Glomerular visceral epithelial cell (primary cell): ENCODE results near the gene TMEM271.
"Not testable (repeated sequence)": the region's sequence is repeated elsewhere in the genome, so short reads cannot be mapped to it uniquely, and the experiment has no call there.

Experiments used
- DNase-seq: peaks from one replicate; pipeline ENCODE4 v3.0.0-alpha.2; 2016; ENCODE audit errors: extremely low spot score

The TMEM271 gene

DNA sequence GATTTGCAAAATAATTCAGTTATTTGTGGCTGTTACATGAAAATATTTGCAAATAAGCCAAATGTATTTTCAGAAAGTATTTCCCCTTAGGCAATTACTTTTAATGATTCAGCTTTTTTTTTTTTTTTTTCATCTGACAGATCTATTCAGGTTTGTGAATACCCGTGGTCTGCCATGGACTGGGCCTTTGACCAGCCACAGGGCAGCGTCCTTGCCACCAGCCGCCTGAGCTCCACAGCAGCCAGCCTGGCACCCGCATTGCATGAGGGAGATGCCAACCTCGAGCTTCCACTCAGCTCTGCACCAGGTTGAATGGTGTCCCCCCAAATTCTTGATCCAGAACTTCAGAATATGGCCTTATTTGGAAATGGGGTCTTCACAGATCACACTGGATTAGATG, 14.7 kb downstream of the TMEM271 start:
- no peak for DNase-seq

DNA sequence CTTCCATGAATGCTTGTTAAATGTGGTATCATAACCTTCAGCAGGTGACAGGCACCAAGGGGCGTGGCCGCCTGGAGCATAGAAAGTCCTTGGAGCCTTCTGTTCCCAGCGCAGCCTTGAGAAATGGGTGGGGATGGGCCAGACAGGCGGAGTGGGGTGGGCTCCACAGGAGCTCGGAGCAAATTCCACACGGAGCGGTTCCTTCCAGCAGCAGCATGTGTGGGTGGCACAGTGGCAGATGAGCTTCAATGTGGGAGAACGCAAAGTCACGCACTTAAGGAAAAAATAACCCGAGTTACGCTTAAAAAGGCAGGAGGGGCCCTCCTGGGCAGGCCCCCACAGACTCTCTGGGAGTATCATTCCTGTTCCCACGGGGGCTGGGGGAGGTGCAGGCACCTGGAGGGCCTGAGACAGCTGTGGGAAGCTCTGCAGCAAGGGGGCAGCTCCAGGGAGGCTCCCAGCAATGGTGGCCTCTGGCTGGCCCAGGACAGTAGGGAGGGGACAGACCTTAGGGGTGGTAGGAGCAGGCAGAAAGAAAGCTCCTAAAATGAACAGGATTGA, 15.3 kb downstream of the TMEM271 start:
- DNase-seq = no peak

DNA sequence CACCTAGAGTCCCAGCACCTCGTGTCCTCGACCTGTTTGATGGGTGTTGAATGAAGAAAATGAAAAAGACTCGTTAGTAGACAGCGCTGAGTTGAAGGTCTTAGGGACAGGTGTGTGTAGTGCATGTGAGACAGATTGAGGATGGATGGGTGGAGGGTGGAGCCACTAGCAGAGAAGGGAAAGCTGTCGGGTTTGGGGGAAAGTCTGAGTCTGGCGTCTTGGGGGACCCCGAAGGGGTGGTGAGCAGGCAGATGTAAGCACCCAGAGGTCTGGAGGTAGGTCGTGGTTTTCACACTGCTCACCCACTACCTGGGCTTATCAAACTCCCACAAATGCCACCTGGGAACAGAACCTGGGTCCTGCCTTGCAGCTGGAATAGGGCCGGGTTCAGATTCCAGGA, 16.0 kb downstream of the TMEM271 start:
- no peak for DNase-seq

DNA sequence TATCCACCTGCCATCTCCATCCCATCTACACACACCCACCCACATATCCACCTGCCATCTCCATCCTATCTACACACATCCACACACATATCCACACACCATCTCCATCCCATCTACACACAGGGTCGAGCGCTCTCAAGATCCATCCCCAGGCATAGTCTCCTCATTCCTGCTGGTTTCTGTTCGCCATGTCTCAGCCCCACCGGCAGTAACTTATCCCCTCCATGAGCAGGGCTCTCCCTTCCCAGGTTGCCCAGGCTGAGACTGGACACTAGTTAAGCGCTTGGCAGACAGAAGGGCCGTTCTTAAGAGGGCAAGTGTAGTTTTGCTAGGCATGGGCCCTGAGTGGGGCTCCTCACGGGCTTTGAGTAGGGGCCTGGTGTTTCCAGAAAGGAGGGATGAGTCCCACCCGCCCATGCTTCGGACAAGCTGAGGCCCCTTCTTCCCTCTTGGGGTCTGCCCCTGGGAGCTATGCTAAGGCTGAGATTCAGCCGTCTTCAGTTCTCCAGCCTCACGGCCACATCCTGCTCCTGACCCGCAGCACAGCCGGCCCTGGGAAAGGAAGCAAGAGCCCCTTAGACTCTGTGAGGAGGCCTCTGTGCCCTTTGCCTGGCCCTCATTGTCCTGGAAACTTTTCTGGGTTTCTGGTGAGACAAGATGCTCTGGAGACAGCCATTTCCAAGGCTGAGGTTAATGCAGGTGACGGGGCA, 20.4 kb downstream of the TMEM271 start:
- DNase-seq = no peak

DNA sequence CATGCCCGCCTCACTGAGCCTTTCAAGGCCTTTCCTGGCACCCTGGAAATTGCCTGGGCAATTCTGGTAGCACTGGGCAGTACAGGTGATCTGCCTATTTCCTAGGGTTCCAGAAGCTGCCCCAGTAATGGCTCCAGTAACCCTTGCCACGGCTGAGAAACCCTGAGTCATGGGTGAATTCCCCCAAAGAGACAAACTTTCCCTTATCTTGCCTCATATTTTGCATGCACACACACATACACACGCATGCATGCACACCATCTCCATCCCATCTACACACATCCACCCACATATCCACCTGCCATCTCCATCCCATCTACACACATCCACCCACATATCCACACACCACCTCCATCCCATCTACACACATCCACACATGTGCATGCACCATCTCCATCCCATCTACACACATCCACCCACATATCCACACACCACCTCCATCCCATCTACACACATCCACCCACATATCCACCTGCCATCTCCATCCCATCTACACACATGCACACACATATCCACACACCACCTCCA, 21.2 kb downstream of the TMEM271 start:
- DNase-seq = not testable (repeated sequence)

DNA sequence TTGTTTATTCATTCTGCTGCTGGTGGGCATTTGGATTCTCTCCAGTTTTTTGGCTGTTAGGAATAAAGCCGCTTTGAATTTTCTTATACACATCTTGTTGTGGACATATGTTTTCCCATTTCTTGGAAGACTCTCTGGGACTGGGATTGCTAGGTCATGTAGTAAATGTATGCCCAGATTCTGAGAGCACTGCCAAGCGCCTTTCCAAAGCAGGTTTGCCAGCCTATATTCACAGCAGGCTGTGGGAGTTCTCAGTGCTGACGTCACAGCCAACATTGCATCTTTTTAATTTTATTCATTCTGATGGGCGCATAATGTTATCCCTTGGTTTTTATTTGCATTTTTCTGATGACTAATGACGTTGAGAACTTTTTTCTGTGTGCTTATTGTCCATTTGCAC, 24.1 kb downstream of the TMEM271 start:
- DNase-seq = no peak

DNA sequence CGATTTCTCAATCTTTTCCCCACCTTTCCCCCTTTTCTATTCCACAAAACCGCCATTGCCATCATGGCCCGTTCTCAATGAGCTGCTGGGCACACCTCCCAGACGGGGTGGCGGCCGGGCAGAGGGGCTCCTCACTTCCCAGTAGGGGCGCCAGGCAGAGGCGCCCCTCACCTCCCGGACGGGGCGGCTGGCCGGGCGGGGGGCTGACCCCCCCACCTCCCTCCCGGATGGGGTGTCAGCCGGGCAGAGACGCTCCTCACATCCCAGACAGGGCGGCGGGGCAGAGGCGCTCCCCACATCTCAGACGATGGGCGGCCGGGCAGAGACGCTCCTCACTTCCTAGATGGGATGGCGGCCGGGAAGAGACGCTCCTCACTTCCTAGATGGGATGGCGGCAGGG, 25.8 kb downstream of the TMEM271 start:
- DNase-seq = not testable (repeated sequence)

DNA sequence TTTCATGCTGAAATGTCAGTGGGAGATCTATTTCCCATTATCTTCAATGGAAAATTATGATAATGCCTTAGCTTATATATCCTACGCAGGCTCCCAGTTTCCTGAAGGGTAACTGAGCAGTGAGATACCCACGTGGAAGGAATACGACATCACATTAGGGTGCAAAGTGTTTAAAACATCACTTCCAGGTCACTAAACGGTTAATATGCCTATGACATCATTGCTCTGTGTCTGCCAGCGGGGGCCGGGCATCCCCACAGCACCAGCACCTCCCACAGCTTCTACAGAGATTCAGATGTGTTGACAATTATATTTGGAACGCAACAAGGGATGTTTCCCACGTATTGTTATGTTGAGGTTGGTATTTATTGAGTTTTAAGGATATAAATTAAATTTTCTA, 27.1 kb downstream of the TMEM271 start:
- no peak for DNase-seq

DNA sequence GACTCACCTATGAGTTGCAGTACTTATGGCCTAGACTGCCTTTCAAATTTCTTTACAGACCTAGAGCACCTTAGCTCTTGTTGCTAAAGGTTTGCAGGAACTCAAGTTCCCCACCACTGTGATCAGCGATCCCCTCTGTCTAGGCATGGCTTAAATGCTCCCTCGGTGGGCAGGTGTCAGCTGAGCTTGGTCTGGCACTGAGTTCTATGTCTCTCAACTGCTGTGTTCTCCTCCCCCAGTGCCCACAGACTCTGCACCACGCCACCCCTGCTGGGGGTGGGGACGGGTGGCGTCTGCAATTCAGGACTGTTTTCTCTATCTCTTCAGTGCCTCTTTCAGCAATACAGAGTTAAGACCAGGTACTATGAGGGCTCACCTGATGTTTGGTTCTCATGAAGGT, 30.5 kb downstream of the TMEM271 start:
- DNase-seq = no peak

DNA sequence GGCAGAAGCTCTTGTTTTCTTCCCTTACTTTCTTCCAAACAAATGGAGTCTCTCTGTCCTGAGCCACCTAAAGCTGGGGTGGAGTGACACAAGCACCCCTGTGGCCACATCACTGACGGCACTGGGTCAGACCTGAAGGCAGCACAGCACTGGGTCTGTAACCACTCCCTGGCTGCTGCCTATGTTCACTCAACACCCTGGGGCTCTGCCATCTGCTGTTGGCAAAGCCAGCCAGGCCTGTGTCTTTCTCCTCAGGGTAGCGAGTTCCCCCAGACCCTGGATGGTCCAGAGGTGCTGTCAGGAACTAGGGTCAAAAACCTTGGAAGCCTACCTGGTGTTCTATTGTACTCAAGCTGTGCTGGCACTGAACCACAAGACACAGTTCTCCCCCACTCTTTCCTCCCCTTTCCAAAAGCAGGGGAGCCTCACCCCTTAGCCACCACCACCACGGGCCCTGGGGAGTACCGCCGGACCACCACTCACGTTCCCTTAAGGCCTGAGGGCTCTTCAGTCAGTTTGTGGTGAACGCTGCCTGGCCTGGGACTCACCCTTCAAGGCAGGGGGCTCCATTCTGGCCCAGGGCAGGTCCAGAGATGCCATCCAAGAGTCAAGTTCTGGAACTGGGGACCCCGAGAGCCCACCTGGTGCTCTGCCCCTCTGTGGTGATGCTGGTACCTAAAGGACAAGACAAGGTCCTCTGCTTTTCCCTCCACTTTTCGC, 31.5 kb downstream of the TMEM271 start:
- DNase-seq = no peak

DNA sequence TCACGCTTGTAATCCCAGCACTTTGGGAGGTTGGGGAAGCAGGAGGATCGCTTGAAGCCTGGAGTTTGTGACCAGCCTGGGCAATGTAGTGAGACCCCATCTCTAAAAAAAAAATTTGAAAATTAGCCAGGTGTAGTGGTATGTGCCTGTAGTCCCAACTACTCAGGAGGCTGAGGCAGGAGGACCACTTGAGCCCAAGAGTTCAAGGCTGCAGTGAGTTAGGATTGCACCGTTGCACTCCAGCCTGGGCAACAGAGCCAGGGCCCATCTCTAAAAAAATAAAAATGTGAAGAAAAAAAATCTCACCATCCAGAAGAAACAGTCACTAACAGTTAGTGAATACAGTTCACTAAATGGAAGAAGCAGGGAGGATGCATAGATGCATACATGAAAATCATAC, 34.8 kb downstream of the TMEM271 start:
- no peak for DNase-seq

DNA sequence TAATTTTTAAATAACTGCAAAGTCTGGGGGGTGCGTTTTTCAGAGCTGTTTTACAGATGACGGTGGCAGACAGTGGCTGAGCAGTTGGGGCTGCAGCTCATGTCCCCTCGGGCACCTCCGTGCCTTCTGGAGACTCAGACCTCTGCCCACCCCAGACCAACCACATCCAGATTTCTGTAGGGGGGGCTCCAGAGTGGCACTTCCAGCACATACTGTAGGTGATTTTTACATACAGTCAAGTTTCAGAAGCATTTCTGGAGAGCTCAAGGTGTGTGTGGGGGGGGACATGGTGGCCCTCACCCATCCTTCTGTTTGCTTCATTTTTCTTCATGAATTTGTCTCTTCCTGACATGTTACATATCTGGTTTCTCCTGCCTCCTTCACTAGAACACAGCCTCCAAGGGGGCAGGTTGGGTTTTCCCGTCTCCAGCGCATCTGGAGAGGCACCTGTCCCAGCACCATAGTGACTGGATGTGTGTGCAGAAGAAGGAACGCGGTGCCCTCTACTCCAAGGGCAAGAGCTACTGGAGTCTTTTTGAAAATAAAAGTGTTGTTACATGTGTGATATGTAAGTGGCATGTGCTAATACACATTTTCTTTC, 37.5 kb downstream of the TMEM271 start:
- DNase-seq = no peak

DNA sequence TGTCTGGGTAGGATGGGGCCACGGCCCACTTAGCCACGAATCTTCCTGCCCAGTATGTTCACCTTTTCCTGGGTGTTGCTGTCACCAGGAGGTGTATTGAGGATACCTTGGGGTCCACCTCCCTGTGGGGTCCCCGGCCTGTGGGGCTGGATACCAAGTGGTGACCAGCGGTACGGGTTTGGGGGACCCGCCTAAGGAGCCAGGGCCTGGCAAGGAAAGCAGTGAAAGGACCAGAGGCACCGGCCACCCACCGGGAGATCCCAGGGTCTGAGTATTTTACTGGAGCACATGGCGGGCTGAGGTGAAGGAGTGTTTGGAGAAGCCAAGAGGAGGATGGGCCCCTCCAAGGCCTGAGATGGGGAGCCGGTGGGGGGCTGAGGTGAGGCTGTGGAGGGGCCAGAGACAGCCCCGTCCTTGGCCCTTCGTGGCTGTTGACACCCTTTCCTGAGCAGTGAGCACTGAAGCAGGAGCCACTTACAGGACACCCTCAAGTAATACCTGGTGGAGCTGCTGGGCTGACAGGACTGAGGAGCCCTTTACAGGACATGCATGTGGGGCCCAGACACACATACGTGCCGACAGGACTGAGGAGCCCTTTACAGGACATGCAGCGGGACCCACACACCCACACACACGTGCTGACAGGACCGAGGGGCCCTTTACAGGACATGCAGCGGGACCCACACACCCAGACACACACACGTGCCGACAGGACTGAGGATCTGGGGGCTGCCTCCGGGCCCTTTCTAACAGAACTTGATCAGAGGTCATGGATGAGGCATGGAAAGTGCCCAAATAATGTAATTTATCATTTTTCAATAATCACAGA, 38.4 kb downstream of the TMEM271 start:
- DNase-seq = no peak

DNA sequence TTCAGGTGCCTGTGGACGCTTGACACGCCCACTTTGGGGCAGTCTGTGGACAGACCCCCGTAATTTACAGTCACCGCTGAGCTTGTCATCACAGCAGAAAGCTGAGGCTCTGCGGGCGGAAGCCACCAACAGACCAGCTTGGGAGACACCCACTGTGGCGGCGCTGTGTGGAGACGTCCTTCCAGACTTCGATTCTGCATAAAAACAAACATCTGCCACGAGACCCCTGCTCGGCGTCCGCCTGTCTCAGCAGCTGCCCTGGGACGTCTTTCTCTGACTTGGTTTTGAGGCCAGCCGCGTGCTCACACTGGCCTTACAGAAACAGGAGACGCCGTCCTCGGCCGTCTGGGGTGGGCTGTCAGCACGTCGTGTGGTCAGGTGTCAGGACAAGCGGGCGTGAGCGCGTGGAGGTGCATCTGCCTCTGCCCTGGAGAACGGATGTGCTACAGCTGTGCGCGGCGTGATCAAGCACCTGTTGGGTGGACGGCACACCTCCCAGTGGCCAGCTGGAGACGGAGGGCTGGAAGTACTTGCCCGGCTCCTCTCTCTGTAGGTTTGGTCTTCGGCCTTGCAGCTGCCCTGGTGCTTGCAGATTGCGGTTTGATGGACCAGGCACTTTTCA, 39.6 kb downstream of the TMEM271 start:
- DNase-seq = no peak

DNA sequence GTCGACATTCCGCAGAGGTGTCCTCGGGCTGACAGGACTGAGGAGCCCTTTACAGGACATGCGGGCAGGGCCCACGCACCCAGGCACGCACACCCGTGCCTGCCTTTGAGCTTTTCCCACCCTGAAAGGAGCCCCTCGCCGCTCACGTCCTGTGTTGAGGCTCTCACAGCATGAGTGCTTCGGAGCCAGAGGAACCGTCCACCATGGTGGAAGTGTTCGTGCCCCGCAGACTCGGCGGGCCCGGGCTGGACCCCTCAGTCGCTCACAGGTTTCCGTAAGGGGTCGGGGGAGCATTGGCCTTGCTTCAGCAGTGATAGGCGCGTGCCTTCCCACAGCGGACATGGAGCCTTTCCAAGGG, 40.2 kb downstream of the TMEM271 start:
- no peak for DNase-seq

DNA sequence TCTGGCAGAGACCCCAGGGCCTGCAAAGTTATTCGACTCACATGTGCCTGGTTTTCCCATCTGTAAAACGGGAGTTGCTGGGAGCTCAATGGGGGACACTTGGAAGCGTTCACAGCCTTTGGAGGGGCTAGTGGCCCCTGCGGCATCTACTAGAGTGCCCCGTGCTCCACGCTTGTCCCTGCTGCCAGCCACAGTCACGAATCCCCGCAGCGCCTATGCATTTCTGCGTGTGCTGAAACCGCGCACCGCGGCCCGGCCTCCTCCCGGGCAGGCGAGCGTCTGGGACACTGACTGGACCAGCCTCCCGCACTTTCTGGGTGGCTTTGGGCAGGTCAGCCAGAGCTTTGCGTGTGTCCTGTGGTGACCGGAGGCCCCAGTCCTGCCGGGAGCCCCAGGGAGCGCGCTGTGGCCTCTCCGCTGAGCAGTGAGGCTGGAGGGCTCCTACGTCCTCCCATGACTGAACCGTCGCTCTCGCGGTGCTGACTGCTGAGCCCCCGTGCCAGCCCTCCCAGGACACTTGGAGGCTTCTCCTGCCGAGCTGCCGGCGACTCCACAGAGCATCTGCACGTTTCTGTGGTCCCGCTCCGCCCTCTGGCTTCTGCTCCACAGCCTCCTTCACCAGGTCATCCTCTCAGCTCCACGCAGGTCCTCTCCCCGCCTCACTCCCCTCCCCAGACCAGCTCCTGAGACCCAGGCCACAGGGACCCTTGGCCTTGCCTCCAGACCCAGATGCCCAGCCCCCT, 40.7 kb downstream of the TMEM271 start:
- no peak for DNase-seq

DNA sequence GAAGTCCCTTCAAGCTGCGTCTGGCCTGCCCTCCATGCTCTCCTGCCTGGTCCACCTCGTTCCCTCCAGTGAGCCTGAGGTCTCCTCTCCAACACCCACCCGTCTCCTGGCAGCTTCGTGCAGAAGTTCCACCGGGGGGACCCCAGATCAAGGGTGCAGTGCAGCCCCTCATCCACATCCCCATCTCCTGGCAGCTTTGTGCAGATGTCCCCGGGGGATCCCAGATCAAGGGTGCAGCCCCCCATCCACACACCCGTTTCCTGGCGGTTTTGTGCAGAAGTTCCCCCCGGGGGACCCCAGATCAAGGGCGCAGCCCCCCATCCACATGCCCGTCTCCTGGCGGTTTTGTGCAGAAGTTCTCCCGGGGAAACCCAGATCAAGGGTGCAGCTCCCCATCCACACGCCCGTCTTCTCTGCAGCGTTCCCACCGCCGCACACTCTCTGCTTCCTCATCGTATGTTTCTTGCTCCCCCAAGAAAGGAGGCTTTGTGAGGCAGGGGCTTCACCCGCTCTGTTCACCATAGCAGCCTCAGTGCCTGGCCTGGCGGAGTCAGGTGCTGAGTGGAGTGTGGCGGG, 41.4 kb downstream of the TMEM271 start:
- DNase-seq = no peak

DNA sequence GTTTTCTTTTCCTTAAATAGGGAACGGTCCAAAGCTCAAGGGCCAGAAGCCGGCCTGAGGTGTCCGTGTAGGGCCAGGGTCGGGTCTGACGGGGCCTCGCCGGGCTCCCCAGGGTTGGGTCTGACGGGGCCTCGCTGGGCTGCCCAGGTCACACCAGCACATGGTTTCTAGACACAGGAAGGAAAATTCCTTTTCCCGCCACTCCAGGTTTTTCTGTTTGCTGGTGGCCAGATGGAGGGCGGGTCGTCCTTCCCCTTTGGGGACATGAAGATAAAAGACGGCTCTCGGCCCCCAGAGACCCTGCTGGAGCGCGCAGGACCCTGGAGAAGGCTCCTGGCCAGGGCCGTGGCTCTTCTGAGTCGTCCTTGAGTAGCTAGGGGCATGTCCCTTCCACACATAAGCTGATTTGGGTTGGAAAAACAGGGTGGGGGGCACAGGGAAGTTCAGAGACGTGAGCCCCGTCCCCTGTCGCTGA, 42.0 kb downstream of the TMEM271 start:
- DNase-seq = no peak

DNA sequence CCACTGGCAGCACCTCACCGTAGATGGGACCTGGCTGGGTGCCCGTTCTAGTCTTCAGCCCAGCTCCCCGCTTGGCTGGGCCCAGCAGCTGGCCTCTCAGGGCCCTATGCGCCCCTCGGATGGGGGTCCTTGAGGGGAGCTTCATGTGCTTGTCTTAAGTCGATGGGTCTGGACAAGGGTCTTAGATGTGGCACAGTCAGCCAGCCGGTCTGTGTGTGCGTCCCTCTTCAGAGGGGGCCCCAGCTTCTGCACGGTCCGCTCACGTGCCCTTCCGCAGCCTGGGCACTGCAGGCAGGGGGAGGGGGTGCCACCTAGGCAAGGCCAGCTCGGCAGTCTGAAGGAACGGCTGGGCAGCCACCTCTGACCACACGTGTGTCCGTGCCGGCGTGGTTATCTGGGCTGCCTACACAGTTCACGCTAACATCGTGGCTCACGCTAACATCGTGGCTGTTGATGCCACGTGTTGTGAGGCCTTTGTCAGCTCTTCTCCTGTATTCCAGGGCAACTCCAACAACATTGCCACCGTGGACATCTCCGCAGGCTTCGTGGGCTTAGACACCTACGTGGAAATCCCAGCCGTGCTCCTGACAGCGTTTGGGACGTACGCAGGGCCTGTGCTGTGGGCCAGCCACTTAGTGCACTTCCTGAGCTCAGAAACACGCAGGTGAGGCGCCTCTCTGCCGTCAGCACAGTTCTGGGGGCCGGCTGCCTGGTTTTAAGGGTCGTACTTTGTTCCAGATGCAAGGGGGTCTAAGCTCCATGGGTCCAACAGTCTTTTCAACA, 42.6 kb downstream of the TMEM271 start:
- no peak for DNase-seq
